Neural progenitor cell (in vitro differentiated cells): Measurements from ENCODE around the gene SHOC1. TPM values are rescaled to one million over a fixed set of nuclear protein-coding genes. Genes with fewer than 3 reads are reported as not detected.

Source experiments
- DNase-seq: peaks from one replicate; pipeline ENCODE4 v3.0.0-alpha.2; 2016; ENCODE audit warnings: low spot score
- H2AFZ ChIP-seq: fragments of 200-600 bp; sonication (generic); replicated peaks from 2 replicates; pipeline ENCODE4 v1.6.1; 2016; ENCODE audit warnings: antibody characterized with exemption
- H3F3A ChIP-seq: fragments of 200-600 bp; sonication (generic); 2 replicates; pipeline ENCODE4 v1.6.1; 2016; ENCODE audit warnings: antibody characterized with exemption, low read depth
- H3K27ac ChIP-seq: fragments of 200-600 bp; sonication (generic); 2 replicates; pipeline ENCODE4 v1.5.1; 2016; ENCODE audit warnings: mild to moderate bottlenecking
- H3K27me3 ChIP-seq: fragments of 200-600 bp; sonication (generic); 2 replicates; pipeline ENCODE4 v1.6.1; 2016; ENCODE audit warnings: mild to moderate bottlenecking, moderate library complexity
- H3K36me3 ChIP-seq: fragments of 200-600 bp; sonication (generic); 2 replicates; pipeline ENCODE4 v1.5.1; 2016
- H3K4me1 ChIP-seq: fragments of 200-600 bp; sonication (generic); 2 replicates; pipeline ENCODE4 v1.6.1; 2016; ENCODE audit warnings: mixed run types
- H3K4me2 ChIP-seq: fragments of 200-600 bp; sonication (generic); 2 replicates; pipeline ENCODE4 v1.6.1; 2016
- H3K4me3 ChIP-seq: fragments of 200-600 bp; sonication (generic); 2 replicates; pipeline ENCODE4 v1.5.1; 2016
- H3K79me2 ChIP-seq: fragments of 200-600 bp; sonication (generic); 2 replicates; pipeline ENCODE4 v1.6.1; 2016; ENCODE audit warnings: low read depth
- H3K9ac ChIP-seq: fragments of 200-600 bp; sonication (generic); 2 replicates; pipeline ENCODE4 v1.6.1; 2016
- H3K9me3 ChIP-seq: fragments of 200-600 bp; sonication (generic); 2 replicates; pipeline ENCODE4 v1.5.1; 2016; ENCODE audit warnings: low read depth
- H4K20me1 ChIP-seq: fragments of 200-600 bp; sonication (generic); 2 replicates; pipeline ENCODE4 v1.6.1; 2016; ENCODE audit warnings: low read depth
- H3K27ac Mint-ChIP-seq: 3 replicates; pipeline ENCODE4 v1.8.0; 2021; ENCODE audit warnings: mixed read lengths
- H3K27me3 Mint-ChIP-seq: 2 replicates; pipeline ENCODE4 v1.8.0; 2022; ENCODE audit warnings: low read depth, mild to moderate bottlenecking, inconsistent platforms, moderate library complexity, mixed read lengths; ENCODE audit not compliant: insufficient read depth
- H3K36me3 Mint-ChIP-seq: 3 replicates; pipeline ENCODE4 v1.8.0; 2021; ENCODE audit warnings: mixed read lengths
- H3K4me1 Mint-ChIP-seq: 3 replicates; pipeline ENCODE4 v1.8.0; 2021; ENCODE audit warnings: mixed read lengths
- H3K4me3 Mint-ChIP-seq: 3 replicates; pipeline ENCODE4 v1.8.0; 2021; ENCODE audit warnings: mild to moderate bottlenecking, moderate library complexity, mixed read lengths
- H3K9me3 Mint-ChIP-seq: 3 replicates; pipeline ENCODE4 v1.8.0; 2020; ENCODE audit warnings: mixed read lengths
- EZH2 ChIP-seq: fragments of 200-600 bp; sonication (generic); IDR thresholded peaks from 2 replicates; pipeline ENCODE4 v1.6.1; 2017; ENCODE audit warnings: antibody characterized with exemption, mild to moderate bottlenecking, moderate library complexity
- EZH2phosphoT487 ChIP-seq: fragments of 200-600 bp; sonication (generic); IDR thresholded peaks from 2 replicates; pipeline ENCODE4 v1.6.1; 2017; ENCODE audit warnings: antibody characterized with exemption
- total RNA-seq: library from RNA; depleted of rRNA; stranded (reverse); fragments of >200 nt; gene quantifications from 2 replicates; pipeline ENCODE4 v1.2.3, GENCODE V29; 2015; ENCODE audit warnings: low replicate concordance
- TF ChIP-seq, protein P1 (sequence below): fragments of 200-600 bp; sonication (generic); IDR thresholded peaks from 2 replicates; pipeline ENCODE4 v1.5.1; 2017; ENCODE audit warnings: antibody characterized with exemption, mild to moderate bottlenecking

SHOC1 gene
- total RNA-seq, 1 donor from 2014 or later: not detected

DNA sequence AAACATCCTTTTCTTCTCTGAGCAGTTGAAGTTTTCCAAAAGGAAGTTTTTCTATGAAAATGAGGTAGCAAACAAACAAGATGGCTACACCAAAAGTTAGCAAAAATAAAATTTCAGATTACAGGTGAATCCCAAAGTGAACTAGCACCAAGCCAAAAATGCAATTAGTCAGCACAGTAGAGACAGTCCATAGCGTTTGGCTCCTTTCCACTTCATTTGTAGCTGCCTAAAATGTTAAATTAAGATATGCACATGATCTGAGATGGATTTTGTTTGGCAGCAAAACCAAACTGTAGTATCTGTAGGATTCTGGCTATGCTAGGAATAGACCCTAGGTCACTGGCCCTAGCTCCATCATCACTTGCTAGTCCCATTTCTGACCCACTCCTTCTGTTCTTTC, 45.7 kb upstream of the SHOC1 start:
- no peaks in the 10 kb centered on the region for H4K20me1 ChIP-seq
- no peaks in the 10 kb centered on the region for H3F3A ChIP-seq
- no peaks in the 10 kb centered on the region for H3K36me3 ChIP-seq
- no peaks in the 10 kb centered on the region for H3K27me3 ChIP-seq
- H3K27ac Mint-ChIP-seq: no peak overlapping the region
- H3K4me1 ChIP-seq: no peaks in the 10 kb centered on the region
- no peak overlapping the region for H3K4me3 ChIP-seq
- H2AFZ ChIP-seq: no peak overlapping the region
- no peaks in the 10 kb centered on the region for H3K27me3 Mint-ChIP-seq
- no peak overlapping the region for H3K9ac ChIP-seq
- H3K4me3 Mint-ChIP-seq: no peak overlapping the region
- H3K9me3 Mint-ChIP-seq: no peaks in the 10 kb centered on the region
- DNase-seq: no peak
- H3K36me3 Mint-ChIP-seq: no peaks in the 10 kb centered on the region
- no peaks in the 10 kb centered on the region for H3K4me1 Mint-ChIP-seq
- no peak overlapping the region for H3K4me2 ChIP-seq
- no peak overlapping the region for H3K27ac ChIP-seq
- H3K79me2 ChIP-seq: no peaks in the 10 kb centered on the region
- H3K9me3 ChIP-seq: no peaks in the 10 kb centered on the region
- TF ChIP-seq EZH2phosphoT487: no peak
- TF ChIP-seq EZH2: no peak
- TF ChIP-seq, protein P1, sequence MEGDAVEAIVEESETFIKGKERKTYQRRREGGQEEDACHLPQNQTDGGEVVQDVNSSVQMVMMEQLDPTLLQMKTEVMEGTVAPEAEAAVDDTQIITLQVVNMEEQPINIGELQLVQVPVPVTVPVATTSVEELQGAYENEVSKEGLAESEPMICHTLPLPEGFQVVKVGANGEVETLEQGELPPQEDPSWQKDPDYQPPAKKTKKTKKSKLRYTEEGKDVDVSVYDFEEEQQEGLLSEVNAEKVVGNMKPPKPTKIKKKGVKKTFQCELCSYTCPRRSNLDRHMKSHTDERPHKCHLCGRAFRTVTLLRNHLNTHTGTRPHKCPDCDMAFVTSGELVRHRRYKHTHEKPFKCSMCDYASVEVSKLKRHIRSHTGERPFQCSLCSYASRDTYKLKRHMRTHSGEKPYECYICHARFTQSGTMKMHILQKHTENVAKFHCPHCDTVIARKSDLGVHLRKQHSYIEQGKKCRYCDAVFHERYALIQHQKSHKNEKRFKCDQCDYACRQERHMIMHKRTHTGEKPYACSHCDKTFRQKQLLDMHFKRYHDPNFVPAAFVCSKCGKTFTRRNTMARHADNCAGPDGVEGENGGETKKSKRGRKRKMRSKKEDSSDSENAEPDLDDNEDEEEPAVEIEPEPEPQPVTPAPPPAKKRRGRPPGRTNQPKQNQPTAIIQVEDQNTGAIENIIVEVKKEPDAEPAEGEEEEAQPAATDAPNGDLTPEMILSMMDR: no peak

DNA sequence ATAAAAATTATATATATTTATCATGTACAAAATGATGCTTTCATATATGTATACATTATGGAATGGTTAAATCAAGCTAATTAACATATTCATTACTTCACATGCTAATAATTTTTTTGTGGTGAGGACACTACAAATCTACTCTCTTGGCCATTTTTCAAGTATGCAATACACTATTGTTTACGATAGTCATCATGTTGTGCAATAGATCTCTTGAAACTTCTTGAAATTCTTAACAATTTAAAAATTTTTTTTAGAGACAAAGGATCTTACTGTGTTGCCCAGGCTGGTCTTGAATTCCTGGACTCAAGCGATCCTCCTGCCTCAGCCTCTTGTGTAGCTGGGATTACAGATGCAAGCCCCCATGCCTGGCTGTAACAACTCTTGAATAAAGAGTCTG, 45.2 kb upstream of the SHOC1 start:
- Mint-ChIP-seq H3K4me3 (no peak overlapping the region), H3K4me1 (no peaks in the 10 kb centered on the region), H3K27me3 (no peaks in the 10 kb centered on the region), H3K27ac (no peak overlapping the region), H3K9me3 (no peaks in the 10 kb centered on the region), H3K36me3 (no peaks in the 10 kb centered on the region)
- H2AFZ ChIP-seq: no peak overlapping the region
- H3K79me2 ChIP-seq: no peaks in the 10 kb centered on the region
- DNase-seq: no peak
- no peak overlapping the region for H3K4me3 ChIP-seq
- H3K9me3 ChIP-seq: no peaks in the 10 kb centered on the region
- no peak overlapping the region for H3K9ac ChIP-seq
- H3F3A ChIP-seq: no peaks in the 10 kb centered on the region
- H3K27ac ChIP-seq: no peak overlapping the region
- no peak overlapping the region for H3K4me2 ChIP-seq
- TF ChIP-seq EZH2phosphoT487 (no peak), EZH2 (no peak)
- TF ChIP-seq, protein P1: no peak
- no peaks in the 10 kb centered on the region for H3K4me1 ChIP-seq
- H3K36me3 ChIP-seq: no peaks in the 10 kb centered on the region
- no peaks in the 10 kb centered on the region for H4K20me1 ChIP-seq
- no peaks in the 10 kb centered on the region for H3K27me3 ChIP-seq

- Histone ChIP-seq H4K20me1 (no peaks in the 10 kb centered on the region), H3K4me1 (no peaks in the 10 kb centered on the region), H3K9me3 (no peaks in the 10 kb centered on the region), H2AFZ (no peak overlapping the region), H3K4me2 (no peak overlapping the region), H3K79me2 (no peaks in the 10 kb centered on the region), H3F3A (no peaks in the 10 kb centered on the region), H3K9ac (no peak overlapping the region), H3K27ac (no peak overlapping the region), H3K36me3 (no peaks in the 10 kb centered on the region), H3K27me3 (no peaks in the 10 kb centered on the region), H3K4me3 (no peak overlapping the region)
- no peak overlapping the region for H3K4me3 Mint-ChIP-seq
- H3K9me3 Mint-ChIP-seq: no peaks in the 10 kb centered on the region
- H3K4me1 Mint-ChIP-seq: no peaks in the 10 kb centered on the region
- DNase-seq: no peak
- TF ChIP-seq EZH2phosphoT487 (no peak), EZH2 (no peak)
- TF ChIP-seq, protein P1: no peak
- no peaks in the 10 kb centered on the region for H3K36me3 Mint-ChIP-seq
- no peak overlapping the region for H3K27ac Mint-ChIP-seq
- no peaks in the 10 kb centered on the region for H3K27me3 Mint-ChIP-seq
Observed at GRCh38 chr9:111839387-111839786, 44.6 kb upstream of the SHOC1 start.
